HG03060 (cell line): Measurements from ENCODE around the gene CDK2AP2.
"Not testable (repeated sequence)": the region's sequence is repeated elsewhere in the genome, so short reads cannot be mapped to it uniquely, and the experiment has no call there.

Experiments used
- ATAC-seq: cut with Tn5 transposase; IDR thresholded peaks from one replicate; pipeline ENCODE4 v1.9.1; 2021; ENCODE audit warnings: low read depth, moderate number of reproducible peaks; ENCODE audit not compliant: unreplicated experiment

Gene CDK2AP2

GRCh38 chr11:67491276-67492068 is 16.5 kb downstream of the CDK2AP2 start:
- ATAC-seq: no peak

- no peak for ATAC-seq
Observed at GRCh38 chr11:67490727-67491065, 17.3 kb downstream of the CDK2AP2 start.

- ATAC-seq: no peak
Observed at GRCh38 chr11:67489885-67490726, 17.9 kb downstream of the CDK2AP2 start.

GRCh38 chr11:67489203-67489884 is 18.6 kb downstream of the CDK2AP2 start:
- no peak for ATAC-seq

- ATAC-seq: no peak
Observed at GRCh38 chr11:67486481-67487195, 21.3 kb downstream of the CDK2AP2 start.

- not testable (repeated sequence) for ATAC-seq
Observed at GRCh38 chr11:67485873-67486361, 22.0 kb downstream of the CDK2AP2 start.

GRCh38 chr11:67484847-67485311 is 23.1 kb downstream of the CDK2AP2 start:
- ATAC-seq: no peak

- no peak for ATAC-seq
Observed at GRCh38 chr11:67483831-67484665, 23.9 kb downstream of the CDK2AP2 start.

GRCh38 chr11:67482827-67483798 is 24.8 kb downstream of the CDK2AP2 start, which contains the start of gene AIP:
TSS of gene AIP (plus strand) at chr11:67483026. CDS start at chr11:67483159, 133 bp downstream.
- peak; percentile 52 for ATAC-seq

- no peak for ATAC-seq
Observed at GRCh38 chr11:67482275-67482826, 25.6 kb downstream of the CDK2AP2 start.

- ATAC-seq: not testable (repeated sequence)
Observed at GRCh38 chr11:67477344-67478050, 30.5 kb downstream of the CDK2AP2 start.

GRCh38 chr11:67476692-67477091 is 31.3 kb downstream of the CDK2AP2 start:
- not testable (repeated sequence) for ATAC-seq

- no peak for ATAC-seq
Observed at GRCh38 chr11:67472882-67473281, 35.1 kb downstream of the CDK2AP2 start.

- ATAC-seq: no peak
Observed at GRCh38 chr11:67470337-67471002, 37.5 kb downstream of the CDK2AP2 start.

GRCh38 chr11:67469508-67469811 is 38.5 kb downstream of the CDK2AP2 start:
- ATAC-seq: no peak

- ATAC-seq: peak; percentile 28
Observed at GRCh38 chr11:67468759-67469507, 39.0 kb downstream of the CDK2AP2 start, which contains the start of gene TMEM134. TSS of gene TMEM134 (minus strand) at chr11:67469251. CDS start at chr11:67469192, 59 bp downstream.
